Fibroblast of lung (primary cell): Measurements from ENCODE around the gene TRIML1.

Experiments
- CTCF ChIP-seq, 2 donors: IDR thresholded peaks in 1 of 2; conservative IDR thresholded peaks in 1 of 2; 1 replicate in 1 of 2; 2 replicates in 1 of 2; pipeline ENCODE4 v1.5.1; 2011 to 2012; ENCODE audit warnings: low read length in 2 of 2, control low read depth in 1 of 2, inconsistent platforms in 1 of 2, low read depth in 1 of 2, mild to moderate bottlenecking in 1 of 2
- EZH2 ChIP-seq: IDR thresholded peaks from 2 replicates; pipeline ENCODE4 v1.5.1; 2012; ENCODE audit warnings: low read length, control low read depth, mild to moderate bottlenecking; ENCODE audit errors: missing control alignments

DNA sequence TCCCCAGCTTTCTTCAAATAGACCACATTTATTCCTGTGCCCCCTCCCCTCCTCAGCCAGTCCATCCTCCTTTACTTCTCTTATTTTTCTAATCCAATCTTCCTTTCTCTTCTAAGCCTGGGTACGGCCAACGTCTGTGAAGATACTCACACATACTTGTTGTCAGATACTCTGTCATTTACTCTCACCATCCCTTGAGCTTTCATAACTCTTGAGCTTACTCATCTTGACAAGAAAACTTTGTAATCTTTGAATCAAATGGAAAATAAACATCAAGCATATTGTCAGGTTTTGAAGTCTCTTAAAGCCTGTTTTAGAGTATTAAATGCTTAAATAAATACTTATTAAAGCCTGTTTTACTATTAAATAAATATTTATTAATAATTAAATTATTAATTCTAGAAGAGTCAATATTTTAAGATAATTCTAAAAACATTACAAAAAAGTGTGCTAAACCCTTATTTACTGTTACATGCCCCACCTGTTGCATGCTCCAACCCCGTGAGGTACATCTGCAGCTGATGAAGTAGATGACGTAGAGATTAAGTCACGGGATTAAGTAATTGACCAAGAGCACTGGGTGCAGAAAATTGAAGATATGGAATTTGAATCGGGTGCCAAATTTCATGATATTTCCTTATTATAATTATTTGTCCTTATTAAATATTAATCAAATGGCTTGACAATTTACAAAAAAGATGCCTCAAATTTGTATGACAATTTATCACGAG lies 28.3 kb upstream of the TRIML1 start:
- TF ChIP-seq CTCF (conservative IDR thresholded peaks at IDR 0.05 in 1 of 2, IDR thresholded peaks at IDR 0.05 in 1 of 2; ENCODE audit: low read depth in 1 of 2, low read length in 2 of 2) (no peak), EZH2 (no peak)
